DMS53 (cell line): Measurements from ENCODE around the gene TMEM238.
"Not testable (repeated sequence)": the region's sequence is repeated elsewhere in the genome, so short reads cannot be mapped to it uniquely, and the experiment has no call there.

Experiments
- DNase-seq: peaks from one replicate; lab custom pipeline; 2025; lab: John Stamatoyannopoulos, UW

The TMEM238 gene

GRCh38 chr19:55384131-55384919 is at the start of gene TMEM238:
Gene TMEM238, minus strand, starts transcription at chr19:55384292. Its CDS starts 33 bp downstream, at chr19:55384259.
- peak; percentile 85 for DNase-seq

- peak; percentile 87 for DNase-seq
These were observed 49.2 kb upstream of the TMEM238 start for GRCh38 chr19:55433292-55433691.

GRCh38 chr19:55432241-55432959 is 48.3 kb upstream of the TMEM238 start:
- DNase-seq: peak; percentile 82

- no peak for DNase-seq
These were observed 47.1 kb upstream of the TMEM238 start for GRCh38 chr19:55431183-55431582.

- no peak for DNase-seq
These were observed 42.0 kb upstream of the TMEM238 start for GRCh38 chr19:55426042-55426441.

- DNase-seq: no peak
These were observed 40.4 kb upstream of the TMEM238 start for GRCh38 chr19:55424518-55424917.

GRCh38 chr19:55423225-55424005 is 39.3 kb upstream of the TMEM238 start:
- DNase-seq: no peak

- not testable (repeated sequence) for DNase-seq
These were observed 37.2 kb upstream of the TMEM238 start for GRCh38 chr19:55421281-55421680.

GRCh38 chr19:55419624-55420236 is 35.6 kb upstream of the TMEM238 start:
- DNase-seq: no peak

GRCh38 chr19:55419103-55419502 is 35.0 kb upstream of the TMEM238 start:
- DNase-seq: no peak

GRCh38 chr19:55418185-55418584 is 34.1 kb upstream of the TMEM238 start:
- DNase-seq: peak; percentile 82

- no peak for DNase-seq
These were observed 26.1 kb upstream of the TMEM238 start for GRCh38 chr19:55410168-55410567.

GRCh38 chr19:55409179-55409578 is 25.1 kb upstream of the TMEM238 start:
- not testable (repeated sequence) for DNase-seq

- no peak for DNase-seq
These were observed 24.4 kb upstream of the TMEM238 start for GRCh38 chr19:55408533-55408872.

GRCh38 chr19:55407800-55408532 is 23.9 kb upstream of the TMEM238 start:
- DNase-seq: peak; percentile 99

- not testable (repeated sequence) for DNase-seq
These were observed 23.4 kb upstream of the TMEM238 start, which contains the start of gene UBE2S for GRCh38 chr19:55407550-55407799. Gene UBE2S, minus strand, starts transcription at chr19:55407788. Its CDS starts 199 bp downstream, at chr19:55407589.

- DNase-seq: peak; percentile 60
These were observed 22.9 kb upstream of the TMEM238 start for GRCh38 chr19:55406826-55407549.

- DNase-seq: no peak
These were observed 22.2 kb upstream of the TMEM238 start for GRCh38 chr19:55406091-55406825.

GRCh38 chr19:55405638-55406037 is 21.5 kb upstream of the TMEM238 start:
- DNase-seq: no peak

- no peak for DNase-seq
These were observed 18.4 kb upstream of the TMEM238 start for GRCh38 chr19:55402509-55402908.
